Measurements from ENCODE around the gene OAS2. TPM values are rescaled to one million over a fixed set of nuclear protein-coding genes. Genes with fewer than 3 reads are reported as not detected.

Gene OAS2
- total RNA-seq, 1 donor from 2014 or later: 96.4 TPM

DNA sequence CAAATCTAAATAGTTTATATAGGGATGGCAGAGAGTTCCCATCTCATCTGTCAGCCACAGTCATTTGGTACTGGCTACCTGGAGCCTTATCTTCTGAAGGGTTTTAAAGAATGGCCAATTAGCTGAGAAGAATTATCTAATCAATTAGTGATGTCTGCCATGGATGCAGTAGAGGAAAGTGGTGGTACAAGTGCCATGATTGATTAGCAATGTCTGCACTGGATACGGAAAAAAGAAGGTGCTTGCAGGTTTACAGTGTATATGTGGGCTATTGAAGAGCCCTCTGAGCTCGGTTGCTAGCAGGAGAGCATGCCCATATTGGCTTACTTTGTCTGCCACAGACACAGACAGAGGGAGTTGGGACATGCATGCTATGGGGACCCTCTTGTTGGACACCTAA, 7.9 kb upstream of the OAS2 start:
- ATAC-seq: no peak
- Histone ChIP-seq H3K4me3 (no peak overlapping the region), H3K27ac (no peak overlapping the region), H3K36me3 (peaks cover 54% of the 10 kb centered on the region), H3K27me3 (ENCODE audit: low read depth) (no peaks in the 10 kb centered on the region), H3K4me1 (peaks cover 10% of the 10 kb centered on the region), H3K9me3 (no peaks in the 10 kb centered on the region)
- no peak for DNase-seq
- intact Hi-C loops (cut with DNase I): no loop called here
- TF ChIP-seq, protein P1, sequence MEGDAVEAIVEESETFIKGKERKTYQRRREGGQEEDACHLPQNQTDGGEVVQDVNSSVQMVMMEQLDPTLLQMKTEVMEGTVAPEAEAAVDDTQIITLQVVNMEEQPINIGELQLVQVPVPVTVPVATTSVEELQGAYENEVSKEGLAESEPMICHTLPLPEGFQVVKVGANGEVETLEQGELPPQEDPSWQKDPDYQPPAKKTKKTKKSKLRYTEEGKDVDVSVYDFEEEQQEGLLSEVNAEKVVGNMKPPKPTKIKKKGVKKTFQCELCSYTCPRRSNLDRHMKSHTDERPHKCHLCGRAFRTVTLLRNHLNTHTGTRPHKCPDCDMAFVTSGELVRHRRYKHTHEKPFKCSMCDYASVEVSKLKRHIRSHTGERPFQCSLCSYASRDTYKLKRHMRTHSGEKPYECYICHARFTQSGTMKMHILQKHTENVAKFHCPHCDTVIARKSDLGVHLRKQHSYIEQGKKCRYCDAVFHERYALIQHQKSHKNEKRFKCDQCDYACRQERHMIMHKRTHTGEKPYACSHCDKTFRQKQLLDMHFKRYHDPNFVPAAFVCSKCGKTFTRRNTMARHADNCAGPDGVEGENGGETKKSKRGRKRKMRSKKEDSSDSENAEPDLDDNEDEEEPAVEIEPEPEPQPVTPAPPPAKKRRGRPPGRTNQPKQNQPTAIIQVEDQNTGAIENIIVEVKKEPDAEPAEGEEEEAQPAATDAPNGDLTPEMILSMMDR (IDR thresholded peaks at IDR 0.05): no peak

- Histone ChIP-seq H3K4me3 (no peak overlapping the region), H3K4me1 (peaks cover 10% of the 10 kb centered on the region), H3K36me3 (peaks cover 46% of the 10 kb centered on the region), H3K27me3 (ENCODE audit: low read depth) (no peaks in the 10 kb centered on the region), H3K27ac (no peak overlapping the region), H3K9me3 (no peaks in the 10 kb centered on the region)
- intact Hi-C loops (cut with DNase I): no loop called here
- no peak for ATAC-seq
- TF ChIP-seq, protein P1 (IDR thresholded peaks at IDR 0.05): no peak
- no peak for DNase-seq
Measured at GRCh38 chr12:112971248-112971647, 7.1 kb upstream of the OAS2 start.

DNA sequence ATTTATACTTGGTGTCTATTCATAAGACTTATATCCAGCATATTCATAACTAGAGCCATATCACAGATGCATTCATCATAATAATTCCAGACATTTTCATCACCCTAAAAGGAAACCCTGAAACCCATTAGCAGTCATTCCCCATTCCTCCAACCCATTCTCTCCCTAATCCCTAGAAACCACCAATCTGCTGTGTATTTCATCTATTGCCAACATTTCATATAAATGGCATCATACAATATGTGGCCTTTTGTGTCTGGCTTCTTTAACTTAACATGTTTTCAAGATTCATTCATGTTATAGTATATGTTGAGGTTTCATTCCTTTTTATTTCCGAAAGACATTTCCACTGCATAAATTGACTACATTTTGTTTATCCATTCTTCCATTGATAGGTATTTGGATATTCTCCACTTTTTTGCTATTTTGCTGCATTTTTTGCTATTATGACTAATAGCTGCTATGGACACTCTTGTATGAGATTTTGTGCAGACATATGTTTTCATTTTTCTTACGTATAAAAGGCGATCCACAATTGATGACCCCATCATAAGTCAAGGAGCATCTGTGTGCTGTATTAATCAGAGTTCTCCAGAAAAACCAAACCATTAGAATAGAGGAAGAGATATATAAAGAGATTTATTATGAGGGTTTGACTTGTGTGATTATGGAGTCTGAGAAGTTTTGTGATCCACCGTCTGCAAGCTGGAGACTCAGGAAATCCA, 5.1 kb upstream of the OAS2 start:
- H3K4me3 ChIP-seq: no peak overlapping the region
- peaks cover 27% of the 10 kb centered on the region for H3K36me3 ChIP-seq
- TF ChIP-seq, protein P1 (IDR thresholded peaks at IDR 0.05): no peak
- ATAC-seq (no peak), DNase-seq (no peak)
- H3K27ac ChIP-seq: no peak overlapping the region
- H3K9me3 ChIP-seq: no peaks in the 10 kb centered on the region
- intact Hi-C loops (cut with DNase I): no loop called here
- no peaks in the 10 kb centered on the region for H3K27me3 ChIP-seq (ENCODE audit: low read depth)
- H3K4me1 ChIP-seq: peaks cover 21% of the 10 kb centered on the region

GRCh38 chr12:112973818-112974231, 4.5 kb upstream of the OAS2 start:
- ATAC-seq (no peak), DNase-seq (no peak)
- peaks cover 25% of the 10 kb centered on the region for H3K4me1 ChIP-seq
- intact Hi-C loops (cut with DNase I): no loop called here
- H3K9me3 ChIP-seq: no peaks in the 10 kb centered on the region
- H3K27me3 ChIP-seq (ENCODE audit: low read depth): no peaks in the 10 kb centered on the region
- peaks cover 20% of the 10 kb centered on the region for H3K36me3 ChIP-seq
- TF ChIP-seq, protein P1 (IDR thresholded peaks at IDR 0.05): no peak
- H3K27ac ChIP-seq: no peak overlapping the region
- H3K4me3 ChIP-seq: no peak overlapping the region

DNA sequence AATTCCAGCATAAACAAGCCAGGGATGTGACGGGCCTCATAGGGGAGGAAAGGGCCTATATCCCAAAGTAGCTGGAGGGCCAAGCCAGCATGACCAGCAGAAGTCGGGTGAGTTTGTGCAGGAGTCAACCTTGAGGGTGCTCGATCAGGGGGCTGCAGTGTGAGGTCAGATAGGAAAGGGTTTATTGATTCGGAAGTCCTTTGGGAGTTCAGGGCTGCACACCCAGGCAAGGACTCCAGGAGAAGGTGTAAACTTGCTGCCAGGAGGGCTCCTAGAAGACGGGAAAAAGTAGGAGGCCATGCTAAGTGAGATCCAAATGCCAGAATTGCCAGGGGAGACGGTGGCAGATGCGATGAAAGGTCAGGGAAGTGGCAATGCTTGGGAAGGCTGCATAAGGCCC, 3.4 kb upstream of the OAS2 start:
- ATAC-seq: no peak
- no peak for DNase-seq
- no peak overlapping the region for H3K27ac ChIP-seq

More for the DNA sequence above, 3.4 kb upstream of the OAS2 start:
- Histone ChIP-seq H3K9me3 (no peaks in the 10 kb centered on the region), H3K27me3 (ENCODE audit: low read depth) (no peaks in the 10 kb centered on the region), H3K36me3 (peaks cover 10% of the 10 kb centered on the region), H3K4me1 (peaks cover 36% of the 10 kb centered on the region), H3K4me3 (no peak overlapping the region)
- TF ChIP-seq, protein P1 (IDR thresholded peaks at IDR 0.05): no peak
- intact Hi-C loops (cut with DNase I): no loop called here
